Kidney (tissue), 14 donors: Measurements from ENCODE around the gene C19orf25. TPM values are rescaled to one million over a fixed set of nuclear protein-coding genes. Genes with fewer than 3 reads are reported as not detected.

ENCODE experiments used
- DNase-seq, 5 donors: peaks; one replicate each; pipeline ENCODE4 v3.0.0-alpha.2; 2013 to 2020
- FAIRE-seq: peaks from 2 replicates; lab custom pipeline; 2012; peaks lifted over from hg19 to GRCh38; lab: Jason Lieb, UNC
- H3K27ac ChIP-seq, 2 donors: one replicate each; pipeline ENCODE4 v1.7.0; 2013; ENCODE audit warnings: low read depth in 2 of 2, low read length in 2 of 2, inconsistent platforms in 1 of 2
- H3K27me3 ChIP-seq: one replicate; pipeline ENCODE4 v1.7.1; 2013; ENCODE audit warnings: low read length, inconsistent platforms; ENCODE audit not compliant: control insufficient read depth, insufficient read depth
- H3K36me3 ChIP-seq, 3 donors: one replicate each; pipeline versions ENCODE4 v1.7.0 to v1.7.1; 2013; ENCODE audit warnings: low read length in 3 of 3, control low read depth in 1 of 3, inconsistent platforms in 1 of 3; ENCODE audit not compliant: insufficient read depth in 3 of 3, control insufficient read depth in 2 of 3
- H3K4me1 ChIP-seq, 3 donors: one replicate each; pipeline versions ENCODE4 v1.7.0 to v1.7.1; 2013; ENCODE audit warnings: low read length in 3 of 3, inconsistent platforms in 1 of 3, low read depth in 1 of 3; ENCODE audit not compliant: control insufficient read depth in 2 of 3, insufficient read depth in 2 of 3
- H3K4me3 ChIP-seq, 3 donors: one replicate each; pipeline versions ENCODE4 v1.7.0 to v1.8.1; 2013; ENCODE audit warnings: low read length in 3 of 3, control low read depth in 1 of 3, inconsistent platforms in 1 of 3
- H3K9ac ChIP-seq, 3 donors: one replicate each; pipeline versions ENCODE4 v1.7.0 to v1.7.1; 2013; ENCODE audit warnings: low read length in 3 of 3, control low read depth in 1 of 3, inconsistent platforms in 1 of 3
- H3K9me3 ChIP-seq, 3 donors: one replicate each; pipeline versions ENCODE4 v1.7.0 to v1.7.1; 2013; ENCODE audit warnings: low read length in 3 of 3, control low read depth in 1 of 3, inconsistent platforms in 1 of 3; ENCODE audit not compliant: control insufficient read depth in 2 of 3, insufficient read depth in 1 of 3
- intact Hi-C: fragments of 100-400 bp; cut with DNase I; formaldehyde crosslinking; loops from one replicate; pipeline ENCODE4 v1.11.1; 2022
- polyA plus RNA-seq: library from polyadenylated mRNA; stranded (reverse); fragments of 350-450 nt; fragmentation: Illumina TruSeq; extraction: RNeasy Lipid Tissue Mini Kit (QIAGEN cat#74804); gene quantifications from one replicate; pipeline ENCODE4 v1.2.3, GENCODE V29; 2014; ENCODE audit warnings: low read depth, low replicate concordance; ENCODE audit not compliant: insufficient read depth
- total RNA-seq: library from RNA; stranded (reverse); fragmentation: NEBNext Ultra II Directional; extraction: Animal tissue kit (Norgen Biotek cat#: 25700); gene quantifications from one replicate; pipeline ENCODE4 v1.2.1, GENCODE V29; 2021
- TF ChIP-seq, protein P1 (sequence below): IDR thresholded peaks from 3 replicates; pipeline ENCODE4 v1.5.1; 2012; ENCODE audit warnings: mild to moderate bottlenecking, moderate library complexity, borderline replicate concordance; ENCODE audit not compliant: insufficient read depth; ENCODE audit errors: extremely low read depth
- donor health status: control.
- donor health status: control.
- donor health status: control.
- donor health status: control.
- donor health status: control.
- donor health status: DM: yes; HTN: yes; CAD: no.
- donor health status: Normal renal cell carcinoma (clear cell type).

C19orf25 gene
- total and polyA plus RNA-seq, 2 donors from 2014 or later = 32.5 to 50.9 TPM

DNA sequence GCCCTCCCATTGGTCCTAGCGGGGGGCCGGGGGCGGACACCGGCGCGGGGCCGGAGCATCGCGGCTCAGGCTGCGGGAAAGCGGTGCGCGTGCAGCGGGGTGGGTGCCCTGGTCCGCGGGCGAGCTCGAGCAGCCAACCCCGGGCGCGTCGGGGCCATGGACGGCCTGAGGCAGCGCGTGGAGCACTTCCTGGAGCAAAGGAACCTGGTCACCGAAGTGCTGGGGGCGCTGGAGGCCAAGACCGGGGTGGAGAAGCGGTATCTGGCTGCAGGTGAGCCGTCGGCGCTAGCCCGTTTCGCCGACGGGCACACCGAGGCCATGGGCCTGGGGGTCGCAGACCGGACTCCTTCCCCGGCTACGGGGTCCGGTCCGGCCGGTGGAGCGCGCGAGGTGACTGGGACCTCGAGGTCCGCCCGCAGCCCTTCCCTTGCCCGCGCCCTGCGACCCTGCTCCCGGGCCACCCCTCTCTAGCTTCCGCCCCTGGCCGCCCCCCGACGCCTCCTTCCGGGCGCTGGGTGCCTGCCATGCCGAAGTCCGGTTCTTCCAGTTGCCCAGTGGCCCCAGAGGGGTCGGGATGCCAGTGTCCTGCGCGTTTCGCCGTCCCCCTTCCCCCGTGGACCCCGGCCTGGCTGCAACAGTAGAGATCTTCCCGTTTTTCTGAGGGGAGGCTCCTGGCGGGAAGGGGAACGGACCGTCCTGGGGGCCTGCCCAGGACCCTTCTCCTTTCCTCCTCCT is 12.3 kb upstream of the C19orf25 start, which contains the start of gene REEP6:
Gene REEP6 (plus strand): TSS at position 68 of the 735 bp plus-strand sequence. CDS start 89 bp downstream, at position 157.
- DNase-seq = peak in 1 of 5 donors; percentile 25

DNA sequence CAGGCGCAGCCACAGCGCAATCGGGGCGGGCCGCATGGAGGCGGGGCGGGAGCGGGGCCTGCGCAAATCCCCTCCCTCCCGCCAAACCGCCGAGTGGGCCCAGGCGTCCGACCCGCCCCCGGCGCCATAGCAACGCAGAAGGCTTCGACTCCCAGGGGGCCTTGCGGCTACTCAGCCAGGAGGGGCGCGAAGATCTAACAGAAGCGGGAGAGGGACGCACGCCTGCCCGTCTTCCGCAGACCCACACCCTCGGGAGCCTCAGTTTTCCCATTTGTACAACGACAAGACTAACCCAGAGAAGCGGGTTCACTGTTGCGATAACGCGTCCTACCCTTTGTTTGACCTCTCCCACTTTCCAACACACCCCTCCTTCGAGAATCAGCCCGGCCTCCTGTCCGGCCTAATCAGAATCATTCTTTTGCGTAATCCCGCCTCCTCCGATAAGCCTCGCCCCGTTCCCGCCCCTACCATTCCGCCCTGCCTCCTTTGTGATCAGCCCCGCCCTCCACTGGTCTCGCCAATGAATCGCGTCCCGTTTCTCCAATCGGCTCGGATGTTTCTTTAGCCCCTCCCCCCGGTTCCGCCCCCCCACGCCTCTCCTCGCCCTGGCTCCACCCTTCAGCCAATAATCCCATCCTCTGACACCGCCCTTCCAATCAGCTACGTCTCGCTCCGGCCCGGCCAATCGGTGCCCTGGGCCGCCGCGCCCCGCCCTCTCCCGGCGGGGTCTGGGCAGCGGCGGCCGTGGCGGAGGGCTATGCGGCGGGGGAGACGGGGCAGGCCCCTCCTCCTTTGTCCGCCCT is 11.5 kb upstream of the C19orf25 start, which contains the start of gene PCSK4:
Gene PCSK4 (minus strand): TSS at position 40 of the 803 bp plus-strand sequence. CDS start 4 bp downstream, at position 36.
- peak within 1 kb of the TSS; percentile 66 to 88 (median 82) for H3K4me3 ChIP-seq
- intact Hi-C loops = no loop called here
- peaks cover 0 to 8% (median 0%) of the 10 kb centered on the region in 3 donors for H3K4me1 ChIP-seq
- H3K9me3 ChIP-seq = no peaks in the 10 kb centered on the region
- peak within 1 kb of the TSS; percentile 51 to 74 for H3K27ac ChIP-seq
- H3K9ac ChIP-seq = peak within 1 kb of the TSS; percentile 41 to 81 (median 67)
- DNase-seq = peak; percentile 99 to 100 (median 99)
- TF ChIP-seq, protein P1, sequence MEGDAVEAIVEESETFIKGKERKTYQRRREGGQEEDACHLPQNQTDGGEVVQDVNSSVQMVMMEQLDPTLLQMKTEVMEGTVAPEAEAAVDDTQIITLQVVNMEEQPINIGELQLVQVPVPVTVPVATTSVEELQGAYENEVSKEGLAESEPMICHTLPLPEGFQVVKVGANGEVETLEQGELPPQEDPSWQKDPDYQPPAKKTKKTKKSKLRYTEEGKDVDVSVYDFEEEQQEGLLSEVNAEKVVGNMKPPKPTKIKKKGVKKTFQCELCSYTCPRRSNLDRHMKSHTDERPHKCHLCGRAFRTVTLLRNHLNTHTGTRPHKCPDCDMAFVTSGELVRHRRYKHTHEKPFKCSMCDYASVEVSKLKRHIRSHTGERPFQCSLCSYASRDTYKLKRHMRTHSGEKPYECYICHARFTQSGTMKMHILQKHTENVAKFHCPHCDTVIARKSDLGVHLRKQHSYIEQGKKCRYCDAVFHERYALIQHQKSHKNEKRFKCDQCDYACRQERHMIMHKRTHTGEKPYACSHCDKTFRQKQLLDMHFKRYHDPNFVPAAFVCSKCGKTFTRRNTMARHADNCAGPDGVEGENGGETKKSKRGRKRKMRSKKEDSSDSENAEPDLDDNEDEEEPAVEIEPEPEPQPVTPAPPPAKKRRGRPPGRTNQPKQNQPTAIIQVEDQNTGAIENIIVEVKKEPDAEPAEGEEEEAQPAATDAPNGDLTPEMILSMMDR = no peak
- no peaks in the 10 kb centered on the region for H3K27me3 ChIP-seq
- no peaks in the 10 kb centered on the region for H3K36me3 ChIP-seq
- peak; percentile 46 for FAIRE-seq

More for the DNA sequence above, 12.3 kb upstream of the C19orf25 start, which contains the start of gene REEP6:
- intact Hi-C loops = no loop called here
- TF ChIP-seq, protein P1 = peak; percentile 7
- no peaks in the 10 kb centered on the region for H3K27me3 ChIP-seq
- peak within 1 kb of the TSS; percentile 66 to 88 (median 82) for H3K4me3 ChIP-seq
- H3K4me1 ChIP-seq = peaks cover 0 to 8% (median 0%) of the 10 kb centered on the region in 3 donors
- H3K9ac ChIP-seq = peak within 1 kb of the TSS; percentile 41 to 81 (median 67)
- FAIRE-seq = no peak
- H3K27ac ChIP-seq = peak within 1 kb of the TSS; percentile 51 to 74
- H3K36me3 ChIP-seq = no peaks in the 10 kb centered on the region
- H3K9me3 ChIP-seq = no peaks in the 10 kb centered on the region

DNA sequence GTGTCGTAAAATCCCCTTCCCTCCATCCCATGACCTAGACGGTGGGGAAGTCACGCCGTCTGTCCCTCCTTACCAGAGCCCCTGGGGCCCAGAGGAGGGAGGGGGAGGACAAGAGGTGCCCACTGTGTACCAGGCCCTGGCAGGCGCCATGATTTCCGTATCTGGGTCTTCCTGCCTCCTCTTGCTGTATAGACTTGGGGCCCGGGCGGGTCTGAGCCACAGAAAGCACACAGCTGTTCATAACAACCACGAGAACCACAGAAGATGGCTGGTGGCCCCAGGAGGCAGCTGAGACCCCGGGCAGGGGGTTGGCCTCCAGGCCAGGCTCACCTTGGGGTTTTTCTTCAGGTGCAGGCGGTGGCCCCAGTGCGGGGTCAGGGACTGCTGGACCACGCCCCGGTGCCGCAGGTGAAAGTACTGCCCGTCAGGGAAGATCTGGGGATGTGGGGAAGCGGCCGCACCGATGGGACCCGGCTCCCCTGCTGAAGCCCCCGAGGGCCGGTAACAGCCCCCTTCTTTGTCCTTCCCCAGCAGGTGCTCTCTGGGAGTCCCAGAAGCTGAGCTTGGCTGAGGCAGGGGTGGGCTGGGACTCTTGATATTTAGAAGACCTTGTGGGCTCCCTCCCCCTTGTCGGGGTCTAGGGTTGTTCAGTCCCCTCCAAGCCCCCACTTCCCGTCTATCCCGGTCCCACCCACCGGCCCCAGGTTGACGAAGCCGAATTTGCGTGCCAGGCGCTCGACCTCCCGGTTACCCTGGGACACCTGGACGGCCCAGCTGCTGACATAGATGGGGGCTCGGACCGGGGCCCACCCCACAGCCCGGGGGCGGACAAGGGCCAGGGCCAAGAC is 10.7 kb upstream of the C19orf25 start:
- Histone ChIP-seq H3K9me3 (no peaks in the 10 kb centered on the region), H3K27me3 (no peaks in the 10 kb centered on the region), H3K4me1 (peaks cover 0 to 8% (median 0%) of the 10 kb centered on the region in 3 donors), H3K4me3 (peak overlapping the region in 1 of 3 donors; percentile 82), H3K9ac (peak overlapping the region in 2 of 3 donors; percentile 41 to 67), H3K36me3 (no peaks in the 10 kb centered on the region), H3K27ac (peak overlapping the region in 1 of 2 donors; percentile 74)
- no peak for FAIRE-seq
- DNase-seq = peak in 1 of 5 donors; percentile 86
- intact Hi-C loops = no loop called here
- TF ChIP-seq, protein P1 = no peak
